ENCODE results near the gene NTNG1. TPM values are rescaled to one million over a fixed set of nuclear protein-coding genes. Genes with fewer than 3 reads are reported as not detected.

NTNG1 gene
- total RNA-seq, 6 donors from 2014 or later: 1.5 to 11.5 (median 6.8) TPM

- peaks cover 0 to 5% (median 0%) of the 10 kb centered on the region in 4 donors for H3K4me1 ChIP-seq
- no peak for DNase-seq
- WGBS, 2 donors: 69 to 73% methylated on average over 11 of the region's 11 CpGs
Observed at GRCh38 chr1:107479865-107480350, 339.1 kb downstream of the NTNG1 start.

DNA sequence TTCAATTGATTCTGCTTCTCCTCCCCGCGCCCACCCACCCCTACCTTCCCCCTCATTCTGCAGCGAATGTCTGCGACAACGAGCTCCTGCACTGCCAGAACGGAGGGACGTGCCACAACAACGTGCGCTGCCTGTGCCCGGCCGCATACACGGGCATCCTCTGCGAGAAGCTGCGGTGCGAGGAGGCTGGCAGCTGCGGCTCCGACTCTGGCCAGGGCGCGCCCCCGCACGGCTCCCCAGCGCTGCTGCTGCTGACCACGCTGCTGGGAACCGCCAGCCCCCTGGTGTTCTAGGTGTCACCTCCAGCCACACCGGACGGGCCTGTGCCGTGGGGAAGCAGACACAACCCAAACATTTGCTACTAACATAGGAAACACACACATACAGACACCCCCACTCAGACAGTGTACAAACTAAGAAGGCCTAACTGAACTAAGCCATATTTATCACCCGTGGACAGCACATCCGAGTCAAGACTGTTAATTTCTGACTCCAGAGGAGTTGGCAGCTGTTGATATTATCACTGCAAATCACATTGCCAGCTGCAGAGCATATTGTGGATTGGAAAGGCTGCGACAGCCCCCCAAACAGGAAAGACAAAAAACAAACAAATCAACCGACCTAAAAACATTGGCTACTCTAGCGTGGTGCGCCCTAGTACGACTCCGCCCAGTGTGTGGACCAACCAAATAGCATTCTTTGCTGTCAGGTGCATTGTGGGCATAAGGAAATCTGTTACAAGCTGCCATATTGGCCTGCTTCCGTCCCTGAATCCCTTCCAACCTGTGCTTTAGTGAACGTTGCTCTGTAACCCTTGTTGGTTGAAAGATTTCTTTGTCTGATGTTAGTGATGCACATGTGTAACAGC lies 339.9 kb downstream of the NTNG1 start:
- peaks cover 0 to 5% (median 0%) of the 10 kb centered on the region in 4 donors for H3K4me1 ChIP-seq
- peak overlapping the region in 2 of 4 donors; percentile 0 to 2 for H3K4me3 ChIP-seq
- WGBS, 2 donors: 35 to 40% methylated on average over 17 to 36 of the region's 37 CpGs
- DNase-seq (peak in 1 of 2 donors; percentile 86), ATAC-seq (ENCODE audit: low FRiP score in 2 of 2) (peak; percentile 34 to 43)
- H3K9me3 ChIP-seq: no peaks in the 10 kb centered on the region
- no peaks in the 10 kb centered on the region for H3K36me3 ChIP-seq
- TF ChIP-seq POLR2AphosphoS5 (IDR thresholded peaks at IDR 0.05): no peak
- TF ChIP-seq, protein P1, sequence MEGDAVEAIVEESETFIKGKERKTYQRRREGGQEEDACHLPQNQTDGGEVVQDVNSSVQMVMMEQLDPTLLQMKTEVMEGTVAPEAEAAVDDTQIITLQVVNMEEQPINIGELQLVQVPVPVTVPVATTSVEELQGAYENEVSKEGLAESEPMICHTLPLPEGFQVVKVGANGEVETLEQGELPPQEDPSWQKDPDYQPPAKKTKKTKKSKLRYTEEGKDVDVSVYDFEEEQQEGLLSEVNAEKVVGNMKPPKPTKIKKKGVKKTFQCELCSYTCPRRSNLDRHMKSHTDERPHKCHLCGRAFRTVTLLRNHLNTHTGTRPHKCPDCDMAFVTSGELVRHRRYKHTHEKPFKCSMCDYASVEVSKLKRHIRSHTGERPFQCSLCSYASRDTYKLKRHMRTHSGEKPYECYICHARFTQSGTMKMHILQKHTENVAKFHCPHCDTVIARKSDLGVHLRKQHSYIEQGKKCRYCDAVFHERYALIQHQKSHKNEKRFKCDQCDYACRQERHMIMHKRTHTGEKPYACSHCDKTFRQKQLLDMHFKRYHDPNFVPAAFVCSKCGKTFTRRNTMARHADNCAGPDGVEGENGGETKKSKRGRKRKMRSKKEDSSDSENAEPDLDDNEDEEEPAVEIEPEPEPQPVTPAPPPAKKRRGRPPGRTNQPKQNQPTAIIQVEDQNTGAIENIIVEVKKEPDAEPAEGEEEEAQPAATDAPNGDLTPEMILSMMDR (IDR thresholded peaks at IDR 0.05): peak in 4 of 6 experiments; percentile 12 to 35 (median 24)
- no peak overlapping the region for H3K27ac ChIP-seq
- peaks cover 0 to 2% (median 0%) of the 10 kb centered on the region in 4 donors for H3K27me3 ChIP-seq

More at GRCh38 chr1:107479865-107480350, 339.1 kb downstream of the NTNG1 start:
- Histone ChIP-seq H3K27me3 (peaks cover 0 to 2% (median 0%) of the 10 kb centered on the region in 4 donors), H3K27ac (no peak overlapping the region), H3K4me3 (no peak overlapping the region), H3K36me3 (no peaks in the 10 kb centered on the region), H3K9me3 (no peaks in the 10 kb centered on the region)
- ATAC-seq (ENCODE audit: low FRiP score in 2 of 2): no peak
- TF ChIP-seq EP300 (IDR thresholded peaks at IDR 0.05) (no peak), POLR2AphosphoS5 (IDR thresholded peaks at IDR 0.05) (no peak), POLR2A (IDR thresholded peaks at IDR 0.05) (no peak)
- TF ChIP-seq, protein P1 (IDR thresholded peaks at IDR 0.05): no peak

DNA sequence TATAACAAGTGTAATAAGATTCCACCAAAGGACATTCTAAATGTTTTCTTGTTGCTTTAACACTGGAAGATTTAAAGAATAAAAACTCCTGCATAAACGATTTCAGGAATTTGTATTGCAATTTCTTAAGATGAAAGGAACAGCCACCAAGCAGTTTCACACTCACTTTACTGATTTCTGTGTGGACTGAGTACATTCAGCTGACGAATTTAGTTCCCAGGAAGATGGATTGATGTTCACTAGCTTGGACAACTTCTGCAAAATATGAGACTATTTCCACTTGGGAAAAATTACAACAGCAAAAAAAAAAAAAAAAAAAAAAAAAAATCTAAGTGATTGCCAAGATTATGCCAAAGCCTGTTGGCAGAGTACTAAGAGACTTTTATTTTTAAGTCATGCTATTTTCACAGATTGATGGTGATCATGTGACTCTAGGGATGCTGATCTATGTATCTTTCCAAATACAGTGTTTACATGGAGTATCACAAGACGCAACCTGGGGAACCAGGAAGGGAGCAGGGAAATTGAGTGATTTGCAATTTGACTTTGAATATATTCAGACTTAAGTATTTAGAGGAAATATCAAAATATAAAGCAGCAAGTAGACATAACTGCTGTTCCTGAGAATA lies 341.0 kb downstream of the NTNG1 start:
- H3K4me3 ChIP-seq: no peak overlapping the region
- H3K9me3 ChIP-seq: no peaks in the 10 kb centered on the region
- no peaks in the 10 kb centered on the region for H3K36me3 ChIP-seq
- 46 to 68% methylated on average over 3 of the region's 3 CpGs for WGBS, 2 donors
- TF ChIP-seq EP300 (IDR thresholded peaks at IDR 0.05): no peak
- peaks cover 0 to 2% (median 0%) of the 10 kb centered on the region in 4 donors for H3K27me3 ChIP-seq
- no peak overlapping the region for H3K27ac ChIP-seq
- H3K4me1 ChIP-seq: peaks cover 0 to 5% (median 0%) of the 10 kb centered on the region in 4 donors
- no peak for ATAC-seq (ENCODE audit: low FRiP score in 2 of 2)
- DNase-seq: no peak

GRCh38 chr1:107483949-107484348 lies 343.1 kb downstream of the NTNG1 start:
- peak in 1 of 2 donors; percentile 51 for ATAC-seq (ENCODE audit: low FRiP score in 2 of 2)
- H3K4me1 ChIP-seq: peaks cover 0 to 5% (median 0%) of the 10 kb centered on the region in 4 donors
- no peak overlapping the region for H3K27ac ChIP-seq
- H3K36me3 ChIP-seq: no peaks in the 10 kb centered on the region
- WGBS, 2 donors: 70 to 85% methylated on average over 3 of the region's 3 CpGs
- no peak for DNase-seq
- H3K4me3 ChIP-seq: no peak overlapping the region
- H3K27me3 ChIP-seq: peaks cover 0 to 2% (median 0%) of the 10 kb centered on the region in 4 donors
- TF ChIP-seq POLR2AphosphoS5 (IDR thresholded peaks at IDR 0.05) (no peak), POLR2A (IDR thresholded peaks at IDR 0.05) (no peak), EP300 (IDR thresholded peaks at IDR 0.05) (no peak)
- TF ChIP-seq, protein P1 (IDR thresholded peaks at IDR 0.05): no peak
- H3K9me3 ChIP-seq: no peaks in the 10 kb centered on the region

- Histone ChIP-seq H3K9me3 (no peaks in the 10 kb centered on the region), H3K27ac (no peak overlapping the region), H3K4me1 (no peaks in the 10 kb centered on the region), H3K27me3 (no peaks in the 10 kb centered on the region), H3K4me3 (no peak overlapping the region), H3K36me3 (no peaks in the 10 kb centered on the region)
- ATAC-seq (ENCODE audit: low FRiP score in 2 of 2): no peak
- WGBS, 2 donors: 49 to 56% methylated on average over 3 of the region's 3 CpGs
- no peak for DNase-seq
- no peak for TF ChIP-seq POLR2A (IDR thresholded peaks at IDR 0.05)
- TF ChIP-seq, protein P1 (IDR thresholded peaks at IDR 0.05): no peak
- no peak for TF ChIP-seq EP300 (IDR thresholded peaks at IDR 0.05)
- no peak for TF ChIP-seq POLR2AphosphoS5 (IDR thresholded peaks at IDR 0.05)
Observed at GRCh38 chr1:107486349-107486748, 345.5 kb downstream of the NTNG1 start.
